Tibial nerve (tissue), 4 donors: ENCODE results near the gene RNF145. TPM values are rescaled to one million over a fixed set of nuclear protein-coding genes. Genes with fewer than 3 reads are reported as not detected.

Experiments used
- DNase-seq, 2 donors: peaks; one replicate each; pipeline ENCODE4 v3.0.0-alpha.2; 2019; ENCODE audit warnings: low spot score in 2 of 2
- H3K27ac ChIP-seq, 4 donors: fragments of 200-600 bp; sonication (generic) in 3 of 4; one replicate each; pipeline ENCODE4 v1.5.1; 2017 to 2019; ENCODE audit warnings: mild to moderate bottlenecking in 1 of 4
- H3K27me3 ChIP-seq, 2 donors: fragments of 200-600 bp; sonication (generic) in 1 of 2; one replicate each; pipeline versions ENCODE4 v1.5.1 to v1.6.0; 2017 to 2019
- H3K36me3 ChIP-seq, 3 donors: fragments of 200-600 bp; sonication (generic); one replicate each; pipeline ENCODE4 v1.5.1; 2018 to 2019
- H3K4me1 ChIP-seq, 4 donors: fragments of 200-600 bp; sonication (generic) in 3 of 4; one replicate each; pipeline ENCODE4 v1.5.1; 2017 to 2019
- H3K4me3 ChIP-seq, 4 donors: fragments of 200-600 bp; sonication (generic) in 3 of 4; one replicate each; pipeline ENCODE4 v1.5.1; 2017 to 2019; ENCODE audit warnings: mild to moderate bottlenecking in 1 of 4, moderate library complexity in 1 of 4
- H3K9me3 ChIP-seq, 4 donors: fragments of 200-600 bp; sonication (generic) in 3 of 4; one replicate each; pipeline ENCODE4 v1.5.1; 2017 to 2019
- EP300 ChIP-seq, 2 donors: sonication (generic); formaldehyde crosslinking; IDR thresholded peaks; one replicate each; pipeline ENCODE4 v1.6.1; 2017; ENCODE audit warnings: antibody characterized with exemption in 2 of 2, mild to moderate bottlenecking in 1 of 2
- POLR2A ChIP-seq, 2 donors: fragments of 450-650 bp; IDR thresholded peaks; one replicate each; pipeline ENCODE4 v1.6.1; 2017; ENCODE audit warnings: antibody characterized with exemption in 2 of 2, mild to moderate bottlenecking in 2 of 2, moderate library complexity in 2 of 2
- WGBS, 2 donors: methylation state at CpG; one replicate each; pipeline ENCODE4 v1.1.5; 2018; 5-methylcytosine and 5-hydroxymethylcytosine counted together
- total RNA-seq, 4 donors: library from RNA; depleted of rRNA; stranded (reverse); fragments of >200 nt; gene quantifications; one replicate each; pipeline ENCODE4 v1.1.0, GENCODE V29; 2016
- TF ChIP-seq, protein P1 (sequence below), 5 experiments: fragments of 200-600 bp in 3 of 5; fragments of 450-650 bp in 2 of 5; sonication (generic) in 3 of 5; IDR thresholded peaks; one replicate each; pipeline ENCODE4 v1.5.1; 2016 to 2019; ENCODE audit warnings: antibody characterized with exemption in 5 of 5, mild to moderate bottlenecking in 3 of 5, moderate library complexity in 2 of 5

The RNF145 gene
- total RNA-seq, 4 donors from 2014 or later: 40.2 to 65.1 (median 50.4) TPM

DNA sequence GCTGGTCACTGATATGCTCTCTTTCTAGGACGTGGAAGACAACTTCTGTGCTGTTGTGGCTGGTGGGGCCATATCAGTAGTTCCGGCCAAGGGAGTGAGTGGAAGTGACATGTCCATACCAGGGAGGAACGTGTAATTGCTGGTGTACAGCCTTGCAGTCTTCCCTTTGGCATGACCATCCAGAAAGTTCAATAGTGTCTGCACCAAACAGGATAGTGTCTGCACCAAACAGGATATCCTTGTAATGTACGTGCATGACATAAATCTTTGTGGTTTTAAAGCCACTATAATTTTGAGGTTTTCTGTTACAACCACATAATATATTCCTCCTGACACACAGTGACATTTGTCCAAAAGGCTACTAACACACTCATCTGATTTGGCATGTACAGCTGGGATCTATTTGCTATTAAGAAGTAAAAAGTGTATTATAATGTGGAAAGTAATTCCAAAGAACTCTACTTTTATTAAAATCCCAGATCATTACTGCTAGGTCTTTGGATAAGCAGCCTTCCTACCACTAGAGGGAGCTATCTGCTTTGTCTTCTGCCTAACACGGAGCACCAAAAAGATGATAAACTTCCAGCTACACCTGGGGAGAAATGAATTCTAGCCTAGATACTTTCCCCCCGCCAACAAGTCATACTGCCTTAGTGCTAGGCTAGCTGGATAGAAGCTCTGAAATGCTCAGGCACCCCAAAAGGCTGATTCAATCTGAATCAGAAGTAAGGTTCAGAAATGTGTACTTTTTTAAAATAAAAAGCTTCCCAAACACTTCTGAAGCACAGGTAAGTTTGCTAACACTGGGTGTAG lies 52.7 kb downstream of the RNF145 start:
- TF ChIP-seq, protein P1, sequence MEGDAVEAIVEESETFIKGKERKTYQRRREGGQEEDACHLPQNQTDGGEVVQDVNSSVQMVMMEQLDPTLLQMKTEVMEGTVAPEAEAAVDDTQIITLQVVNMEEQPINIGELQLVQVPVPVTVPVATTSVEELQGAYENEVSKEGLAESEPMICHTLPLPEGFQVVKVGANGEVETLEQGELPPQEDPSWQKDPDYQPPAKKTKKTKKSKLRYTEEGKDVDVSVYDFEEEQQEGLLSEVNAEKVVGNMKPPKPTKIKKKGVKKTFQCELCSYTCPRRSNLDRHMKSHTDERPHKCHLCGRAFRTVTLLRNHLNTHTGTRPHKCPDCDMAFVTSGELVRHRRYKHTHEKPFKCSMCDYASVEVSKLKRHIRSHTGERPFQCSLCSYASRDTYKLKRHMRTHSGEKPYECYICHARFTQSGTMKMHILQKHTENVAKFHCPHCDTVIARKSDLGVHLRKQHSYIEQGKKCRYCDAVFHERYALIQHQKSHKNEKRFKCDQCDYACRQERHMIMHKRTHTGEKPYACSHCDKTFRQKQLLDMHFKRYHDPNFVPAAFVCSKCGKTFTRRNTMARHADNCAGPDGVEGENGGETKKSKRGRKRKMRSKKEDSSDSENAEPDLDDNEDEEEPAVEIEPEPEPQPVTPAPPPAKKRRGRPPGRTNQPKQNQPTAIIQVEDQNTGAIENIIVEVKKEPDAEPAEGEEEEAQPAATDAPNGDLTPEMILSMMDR (IDR thresholded peaks at IDR 0.05): peak; percentile 80 to 86 (median 83)
- no peak for TF ChIP-seq POLR2A (IDR thresholded peaks at IDR 0.05)
- TF ChIP-seq EP300 (IDR thresholded peaks at IDR 0.05): peak in 1 of 2 donors; percentile 17
- 47 to 48% methylated on average over 6 of the region's 6 CpGs for WGBS, 2 donors
- Histone ChIP-seq H3K9me3 (no peaks in the 10 kb centered on the region), H3K27ac (no peak overlapping the region), H3K4me1 (peaks cover 0 to 8% (median 1%) of the 10 kb centered on the region in 4 donors), H3K27me3 (no peaks in the 10 kb centered on the region), H3K4me3 (no peak overlapping the region), H3K36me3 (peaks cover 0 to 47% (median 0%) of the 10 kb centered on the region in 3 donors)
- peak in 1 of 2 donors; percentile 79 for DNase-seq

DNA sequence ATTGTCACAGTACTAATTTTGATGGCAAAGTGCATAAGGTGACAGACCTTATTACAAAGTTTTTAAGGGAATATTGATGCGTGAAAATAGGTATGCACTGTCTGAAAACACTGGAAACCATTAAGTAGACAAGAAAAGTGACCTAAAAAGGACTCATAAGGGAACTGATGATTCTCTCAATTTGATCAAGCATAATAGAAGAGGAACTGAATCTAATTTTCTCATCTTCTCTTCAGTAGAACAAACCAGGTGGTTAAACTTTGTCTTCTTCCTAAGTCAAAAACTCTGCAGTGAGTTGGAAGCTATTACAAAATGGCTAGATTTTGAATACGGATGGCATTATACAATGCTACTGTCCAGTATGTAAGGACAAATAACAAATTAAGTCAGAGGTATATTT lies 53.4 kb downstream of the RNF145 start:
- no peak for DNase-seq
- H3K27me3 ChIP-seq: no peaks in the 10 kb centered on the region
- peaks cover 0 to 8% (median 1%) of the 10 kb centered on the region in 4 donors for H3K4me1 ChIP-seq
- H3K36me3 ChIP-seq: peaks cover 0 to 40% (median 0%) of the 10 kb centered on the region in 3 donors
- no peaks in the 10 kb centered on the region for H3K9me3 ChIP-seq
- H3K4me3 ChIP-seq: no peak overlapping the region
- TF ChIP-seq EP300 (IDR thresholded peaks at IDR 0.05) (no peak), POLR2A (IDR thresholded peaks at IDR 0.05) (no peak)
- TF ChIP-seq, protein P1 (IDR thresholded peaks at IDR 0.05): no peak
- H3K27ac ChIP-seq: no peak overlapping the region
- WGBS, 2 donors: 76 to 86% methylated on average over 2 of the region's 2 CpGs

DNA sequence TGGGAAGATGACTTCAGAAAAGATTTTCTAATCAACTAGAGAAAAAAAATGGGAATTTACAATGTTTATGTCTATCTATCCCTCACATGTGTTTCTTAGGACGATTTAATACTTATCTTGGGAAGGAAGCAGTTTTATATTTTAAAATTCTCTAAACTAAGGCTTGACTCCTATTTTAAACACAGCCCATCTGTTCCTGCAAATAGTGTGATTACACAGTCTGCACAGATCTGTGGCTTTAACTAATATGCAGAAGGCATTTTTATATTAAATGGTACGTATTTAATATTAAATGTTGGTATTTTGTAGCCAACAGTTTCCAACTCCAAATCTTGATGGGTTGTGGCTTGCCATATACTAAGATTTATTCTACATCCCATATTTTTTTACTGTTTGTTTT lies 56.5 kb downstream of the RNF145 start:
- TF ChIP-seq, protein P1 (IDR thresholded peaks at IDR 0.05): no peak
- TF ChIP-seq POLR2A (IDR thresholded peaks at IDR 0.05): no peak
- TF ChIP-seq EP300 (IDR thresholded peaks at IDR 0.05): no peak
- 85 to 88% methylated on average over 2 of the region's 2 CpGs for WGBS, 2 donors
- Histone ChIP-seq H3K27ac (no peak overlapping the region), H3K4me1 (peaks cover 0 to 3% (median 0%) of the 10 kb centered on the region in 4 donors), H3K4me3 (no peak overlapping the region), H3K9me3 (no peaks in the 10 kb centered on the region), H3K27me3 (no peaks in the 10 kb centered on the region), H3K36me3 (peaks cover 0 to 10% (median 0%) of the 10 kb centered on the region in 3 donors)
- no peak for DNase-seq

DNA sequence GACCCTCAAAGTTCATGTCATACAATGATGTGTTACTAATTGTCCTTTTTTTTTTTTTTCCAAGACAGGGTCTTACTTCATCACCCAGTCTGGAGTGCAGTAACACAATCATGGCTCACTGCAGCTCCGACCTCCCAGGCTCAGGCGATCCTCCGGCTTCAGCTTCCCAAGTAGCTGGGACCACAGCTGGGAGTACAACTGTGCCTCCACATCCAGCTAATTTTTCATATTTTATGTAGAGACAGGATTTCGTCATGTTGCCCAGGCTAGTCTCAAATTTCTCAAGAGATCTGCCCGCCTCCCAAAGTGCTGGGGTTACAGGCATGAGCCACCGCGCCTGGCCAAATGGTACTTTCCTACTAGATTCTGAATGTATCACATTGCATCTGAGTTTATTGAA lies 60.3 kb downstream of the RNF145 start:
- no peak overlapping the region for H3K27ac ChIP-seq
- no peaks in the 10 kb centered on the region for H3K9me3 ChIP-seq
- no peaks in the 10 kb centered on the region for H3K27me3 ChIP-seq
- no peak overlapping the region for H3K4me3 ChIP-seq
- no peaks in the 10 kb centered on the region for H3K4me1 ChIP-seq
- no peak for DNase-seq
- TF ChIP-seq EP300 (IDR thresholded peaks at IDR 0.05) (no peak), POLR2A (IDR thresholded peaks at IDR 0.05) (no peak)
- TF ChIP-seq, protein P1 (IDR thresholded peaks at IDR 0.05): no peak
- H3K36me3 ChIP-seq: no peaks in the 10 kb centered on the region
- 90 to 93% methylated on average over 7 of the region's 7 CpGs for WGBS, 2 donors

DNA sequence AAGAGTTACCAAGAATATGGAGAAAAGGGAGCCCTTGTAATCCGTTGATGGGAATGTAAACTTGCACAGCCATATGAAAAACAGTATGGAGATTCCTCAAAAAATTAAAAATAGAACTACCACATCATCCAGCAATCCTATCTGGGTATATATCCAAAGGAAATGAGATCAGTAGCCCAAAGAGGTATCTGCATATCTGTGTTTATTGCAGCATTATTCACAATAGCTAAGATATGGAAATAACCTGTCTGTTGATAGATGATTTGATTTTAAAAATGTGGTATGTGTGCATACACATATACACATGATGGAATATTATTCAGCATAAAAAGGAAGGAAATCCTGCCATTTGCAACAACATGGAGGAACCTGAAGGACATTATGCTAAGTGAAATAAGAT lies 61.4 kb downstream of the RNF145 start:
- TF ChIP-seq POLR2A (IDR thresholded peaks at IDR 0.05) (no peak), EP300 (IDR thresholded peaks at IDR 0.05) (no peak)
- TF ChIP-seq, protein P1 (IDR thresholded peaks at IDR 0.05): no peak
- Histone ChIP-seq H3K27ac (no peak overlapping the region), H3K27me3 (no peaks in the 10 kb centered on the region), H3K9me3 (no peaks in the 10 kb centered on the region), H3K36me3 (no peaks in the 10 kb centered on the region), H3K4me3 (no peak overlapping the region), H3K4me1 (no peaks in the 10 kb centered on the region)
- no peak for DNase-seq
- WGBS, 2 donors: 59 to 61% methylated on average over 1 of the region's 1 CpG
